H9 (cell line): ENCODE results near the gene OSBPL2. TPM values are rescaled to one million over a fixed set of nuclear protein-coding genes. Genes with fewer than 3 reads are reported as not detected.

Experiments
- DNase-seq: peaks from one replicate; pipeline ENCODE4 v3.0.0-alpha.2; 2017
- H2AFZ ChIP-seq: one replicate; pipeline ENCODE4 v1.6.1; 2013; ENCODE audit warnings: mild to moderate bottlenecking, low read length, control low read depth, moderate library complexity
- H2AK5ac ChIP-seq: 2 replicates; pipeline ENCODE4 v1.6.1; 2013; ENCODE audit warnings: low read length, control low read depth, mixed read lengths; ENCODE audit not compliant: insufficient read length
- H2BK120ac ChIP-seq: one replicate; pipeline ENCODE4 v1.6.1; 2013; ENCODE audit warnings: low read depth, mild to moderate bottlenecking, low read length, control low read depth, inconsistent platforms; ENCODE audit not compliant: poor library complexity, severe bottlenecking
- H2BK12ac ChIP-seq: 2 replicates; pipeline ENCODE4 v1.6.1; 2013; ENCODE audit warnings: low read length, control low read depth, mixed read lengths, low read depth; ENCODE audit not compliant: insufficient read length
- H2BK15ac ChIP-seq: 2 replicates; pipeline ENCODE4 v1.6.1; 2013; ENCODE audit warnings: low read depth, low read length, control low read depth
- H2BK20ac ChIP-seq: one replicate; pipeline ENCODE4 v1.6.1; 2013; ENCODE audit warnings: low read depth, mild to moderate bottlenecking, low read length, control low read depth, inconsistent platforms; ENCODE audit not compliant: poor library complexity, severe bottlenecking
- H2BK5ac ChIP-seq: 2 replicates; pipeline ENCODE4 v1.6.1; 2013; ENCODE audit warnings: low read length, control low read depth, mixed read lengths; ENCODE audit not compliant: insufficient read length
- H3K14ac ChIP-seq: 2 replicates; pipeline ENCODE4 v1.6.1; 2013; ENCODE audit warnings: low read length, control low read depth; ENCODE audit not compliant: insufficient read depth
- H3K18ac ChIP-seq: 2 replicates; pipeline ENCODE4 v1.6.1; 2013; ENCODE audit warnings: low read depth, mild to moderate bottlenecking, mixed read lengths, low read length, control low read depth; ENCODE audit not compliant: insufficient read length
- H3K23ac ChIP-seq: 2 replicates; pipeline ENCODE4 v1.6.1; 2013; ENCODE audit warnings: low read length, control low read depth, mixed read lengths, low read depth; ENCODE audit not compliant: insufficient read length
- H3K23me2 ChIP-seq: 2 replicates; pipeline ENCODE4 v1.6.1; 2013; ENCODE audit warnings: low read depth, mild to moderate bottlenecking, mixed read lengths, low read length, control low read depth; ENCODE audit not compliant: insufficient read length, poor library complexity, severe bottlenecking
- H3K27ac ChIP-seq: 2 replicates; pipeline ENCODE4 v1.5.1; 2013; ENCODE audit warnings: low read length, control low read depth, mixed read lengths, low read depth; ENCODE audit not compliant: insufficient read length
- H3K27me3 ChIP-seq: 2 replicates; pipeline ENCODE4 v1.6.1; 2013; ENCODE audit warnings: low read length, control low read depth, inconsistent platforms; ENCODE audit not compliant: insufficient read depth
- H3K4ac ChIP-seq: 2 replicates; pipeline ENCODE4 v1.6.1; 2013; ENCODE audit warnings: low read depth, mild to moderate bottlenecking, control low read depth, inconsistent platforms, low read length, moderate library complexity
- H3K4me1 ChIP-seq: 2 replicates; pipeline ENCODE4 v1.6.1; 2013; ENCODE audit warnings: low read length, control low read depth, inconsistent platforms; ENCODE audit not compliant: insufficient read depth
- H3K4me2 ChIP-seq: 2 replicates; pipeline ENCODE4 v1.6.1; 2013; ENCODE audit warnings: low read length, control low read depth, mixed read lengths; ENCODE audit not compliant: insufficient read length, insufficient read depth
- H3K56ac ChIP-seq: 2 replicates; pipeline ENCODE4 v1.6.1; 2013; ENCODE audit warnings: low read depth, mild to moderate bottlenecking, mixed read lengths, low read length, control low read depth; ENCODE audit not compliant: insufficient read length
- H3K79me1 ChIP-seq: 2 replicates; pipeline ENCODE4 v1.6.1; 2013; ENCODE audit warnings: low read depth, mild to moderate bottlenecking, moderate library complexity, low read length, control low read depth, inconsistent platforms; ENCODE audit not compliant: insufficient read depth, poor library complexity, severe bottlenecking
- H3K79me2 ChIP-seq: 2 replicates; pipeline ENCODE4 v1.6.1; 2013; ENCODE audit warnings: low read length, control low read depth, inconsistent platforms; ENCODE audit not compliant: insufficient read depth
- H3K9ac ChIP-seq: 2 replicates; pipeline ENCODE4 v1.6.1; 2013; ENCODE audit warnings: low read length, control low read depth, mixed read lengths; ENCODE audit not compliant: insufficient read length; ENCODE audit errors: extremely low read depth
- H3K9me3 ChIP-seq: one replicate; pipeline ENCODE4 v1.6.1; 2013; ENCODE audit warnings: low read depth, low read length, inconsistent platforms; ENCODE audit not compliant: control insufficient read depth
- H3T11ph ChIP-seq: one replicate; pipeline ENCODE4 v1.6.1; 2013; ENCODE audit warnings: mild to moderate bottlenecking, low read length, control low read depth, inconsistent platforms
- H4K20me1 ChIP-seq: one replicate; pipeline ENCODE4 v1.6.1; 2013; ENCODE audit not compliant: control insufficient read depth, insufficient read length, insufficient read depth
- H4K5ac ChIP-seq: 2 replicates; pipeline ENCODE4 v1.6.1; 2013; ENCODE audit warnings: low read depth, mild to moderate bottlenecking, mixed read lengths, low read length, control low read depth; ENCODE audit not compliant: insufficient read length
- H4K8ac ChIP-seq: replicated peaks from 2 replicates; pipeline ENCODE4 v1.6.1; 2013; ENCODE audit warnings: low read length, control low read depth, mixed read lengths, low read depth; ENCODE audit not compliant: insufficient read length
- H4K91ac ChIP-seq: 2 replicates; pipeline ENCODE4 v1.6.1; 2013; ENCODE audit warnings: low read depth, mild to moderate bottlenecking, moderate library complexity, mixed read lengths, low read length, control low read depth; ENCODE audit not compliant: insufficient read length
- H3K27ac Mint-ChIP-seq, 3 experiments: 2 replicates in 2 of 3; 3 replicates in 1 of 3; pipeline ENCODE4 v1.8.0; 2020 to 2021; ENCODE audit warnings: mixed read lengths in 3 of 3, mild to moderate bottlenecking in 1 of 3, moderate library complexity in 1 of 3
- H3K27me3 Mint-ChIP-seq: 2 replicates; pipeline ENCODE4 v1.8.0; 2021; ENCODE audit warnings: low read depth, mild to moderate bottlenecking, moderate library complexity, mixed read lengths
- H3K36me3 Mint-ChIP-seq, 3 experiments: 2 replicates in 2 of 3; 3 replicates in 1 of 3; pipeline ENCODE4 v1.8.0; 2020 to 2021; ENCODE audit warnings: low read depth in 3 of 3, mixed read lengths in 3 of 3; ENCODE audit not compliant: insufficient read depth in 1 of 3
- H3K4me1 Mint-ChIP-seq, 2 experiments: 2 replicates each; pipeline ENCODE4 v1.8.0; 2020; ENCODE audit warnings: mixed read lengths in 2 of 2
- H3K4me3 Mint-ChIP-seq, 2 experiments: 2 replicates in 1 of 2; 3 replicates in 1 of 2; pipeline ENCODE4 v1.8.0; 2020 to 2021; ENCODE audit warnings: mild to moderate bottlenecking in 2 of 2, mixed read lengths in 2 of 2, moderate library complexity in 1 of 2
- H3K9me3 Mint-ChIP-seq, 2 experiments: 2 replicates in 1 of 2; 3 replicates in 1 of 2; pipeline ENCODE4 v1.8.0; 2020; ENCODE audit warnings: mild to moderate bottlenecking in 2 of 2, mixed read lengths in 2 of 2, moderate library complexity in 1 of 2
- CTCF ChIP-seq: fragments of 200-600 bp; sonication (generic); conservative IDR thresholded peaks from 3 replicates; pipeline ENCODE4 v1.8.0; 2021; ENCODE audit warnings: antibody characterized with exemption, mild to moderate bottlenecking
- whole genome bisulfite sequencing: extraction: QIAGEN DNeasy Blood & Tissue Kit; methylation state at CpG from one replicate; pipeline ENCODE4 v1.1.7; 2013; ENCODE audit warnings: missing lambda C conversion rate, low lambda C conversion rate, mixed read lengths; ENCODE audit not compliant: insufficient read length; ENCODE audit errors: extremely low coverage; 5-methylcytosine and 5-hydroxymethylcytosine counted together
- total RNA-seq: library from RNA; stranded (reverse); gene quantifications from 2 replicates; pipeline ENCODE4 v1.2.1, GENCODE V29; 2021

OSBPL2 gene
- total RNA-seq, 1 experiment from 2014 or later: 47.3 TPM

GRCh38 chr20:62225820-62226635, 12.3 kb upstream of the OSBPL2 start:
- Histone ChIP-seq H3K9ac (no peak overlapping the region), H3K4me2 (no peak overlapping the region), H2BK15ac (no peak overlapping the region), H3K56ac (no peak overlapping the region), H3K14ac (no peak overlapping the region; the same call in 1 of the 2 replicates), H2AK5ac (no peak overlapping the region), H3K4me1 (no peaks in the 10 kb centered on the region; the same call in 1 of the 2 replicates), H3T11ph (no peak overlapping the region), H3K9me3 (no peaks in the 10 kb centered on the region), H3K23me2 (peaks cover 2% of the 10 kb centered on the region), H3K18ac (no peak overlapping the region), H3K79me2 (no peaks in the 10 kb centered on the region), H3K27ac (no peak overlapping the region), H2BK12ac (no peak overlapping the region), H4K5ac (no peak overlapping the region), H3K27me3 (peaks cover 7% of the 10 kb centered on the region; the same call in 1 of the 2 replicates), H4K8ac (no peak overlapping the region), H3K4ac (no peak overlapping the region), H3K79me1 (no peaks in the 10 kb centered on the region), H4K20me1 (no peaks in the 10 kb centered on the region), H2AFZ (no peak overlapping the region), H2BK5ac (no peak overlapping the region), H4K91ac (no peak overlapping the region), H3K23ac (no peak overlapping the region), H2BK20ac (no peak overlapping the region), H2BK120ac (no peak overlapping the region)
- Mint-ChIP-seq H3K27me3 (peaks cover 54% of the 10 kb centered on the region), H3K4me3 (no peak overlapping the region), H3K36me3 (no peaks in the 10 kb centered on the region), H3K9me3 (no peaks in the 10 kb centered on the region), H3K4me1 (peaks cover 8 to 9% of the 10 kb centered on the region in 2 experiments), H3K27ac (no peak overlapping the region)
- no peak for TF ChIP-seq CTCF
- no peak for DNase-seq
- WGBS: no CpG with 5 or more reads among the region's 17 CpGs
